K562 (cell line): ENCODE results near the gene BEX3. TPM values are rescaled to one million over a fixed set of nuclear protein-coding genes. Genes with fewer than 3 reads are reported as not detected.

ENCODE experiments used
- ATAC-seq: fragments of 200-7000 bp; cut with Tn5 transposase; 3 replicates; pipeline ENCODE4 v1.9.1; 2020; ENCODE audit warnings: moderate library complexity
- BruUV-seq: library from RNA; stranded (reverse); fragments of 400-500 nt; replicated peaks from 2 replicates; lab custom pipeline; 2021; lab: Mats Ljungman, UMichigan
- CTCF ChIA-PET: fragments of 300-600 bp; formaldehyde crosslinking; extraction: SDS; loops from one replicate; lab custom pipeline; 2021; ENCODE audit warnings: low intra/inter-chr PET ratio; lab: Yijun Ruan, JAX
- POLR2A ChIA-PET: fragments of 300-600, 350-650 bp; sonication (Branson Sonifier 250); formaldehyde crosslinking; extraction: SDS; loops from one replicate; lab custom pipeline; 2021; ENCODE audit warnings: antibody characterized with exemption, inconsistent platforms; lab: Yijun Ruan, JAX
- DNase-seq, 4 experiments: peaks; one replicate each; pipeline versions ENCODE4 v3.0.0 to v3.0.0-alpha.2; 2011 to 2018; ENCODE audit warnings: low spot score in 3 of 4, mixed read lengths in 3 of 4; ENCODE audit errors: extremely low read depth in 1 of 4
- FAIRE-seq: peaks from 2 replicates; lab custom pipeline; 2011; peaks lifted over from hg19 to GRCh38; lab: Jason Lieb, UNC
- H2AFZ ChIP-seq: 2 replicates; pipeline ENCODE4 v1.6.0; 2011; ENCODE audit warnings: low read depth, low read length, control low read depth, inconsistent platforms
- H3K27ac ChIP-seq: fragments of 200-600 bp; 3 replicates; pipeline ENCODE4 v1.8.0; 2011; ENCODE audit warnings: low read depth, mild to moderate bottlenecking, control low read depth, inconsistent platforms, low read length, moderate library complexity, mixed read lengths; ENCODE audit errors: extremely low read depth
- H3K27me3 ChIP-seq, 2 experiments: fragments of 300-600 bp in 1 of 2; 2 replicates in 1 of 2; 3 replicates in 1 of 2; pipeline versions ENCODE4 v1.6.0 to v1.8.0; 2011; ENCODE audit warnings: inconsistent platforms in 2 of 2, low read length in 2 of 2, mild to moderate bottlenecking in 1 of 2, mixed read lengths in 1 of 2, moderate library complexity in 1 of 2; ENCODE audit not compliant: control insufficient read depth in 2 of 2, insufficient read depth in 2 of 2
- H3K36me3 ChIP-seq: fragments of 300-600 bp; 3 replicates; pipeline ENCODE4 v1.8.0; 2011; ENCODE audit warnings: mild to moderate bottlenecking, low read length, inconsistent platforms; ENCODE audit not compliant: control insufficient read depth, insufficient read depth
- H3K4me1 ChIP-seq, 2 experiments: fragments of 200-600 bp in 1 of 2; replicated peaks in 1 of 2; 2 replicates in 1 of 2; 3 replicates in 1 of 2; pipeline versions ENCODE4 v1.5.1 to v1.8.0; 2011; ENCODE audit warnings: inconsistent platforms in 2 of 2, low read length in 2 of 2, mild to moderate bottlenecking in 1 of 2, mixed read lengths in 1 of 2, moderate library complexity in 1 of 2; ENCODE audit not compliant: control insufficient read depth in 2 of 2, insufficient read depth in 2 of 2
- H3K4me2 ChIP-seq: 2 replicates; pipeline ENCODE4 v1.6.1; 2011; ENCODE audit warnings: low read length, control low read depth, inconsistent platforms, mixed read lengths; ENCODE audit not compliant: insufficient read depth
- H3K4me3 ChIP-seq: fragments of 200-600 bp; sonication (generic), shearing (Covaris generic); 2 replicates; pipeline ENCODE4 v1.5.1; 2016; ENCODE audit warnings: control low read depth, inconsistent platforms
- H3K79me2 ChIP-seq: fragments of 200-600 bp; 3 replicates; pipeline ENCODE4 v1.8.0; 2011; ENCODE audit warnings: low read length, inconsistent platforms; ENCODE audit not compliant: control insufficient read depth, insufficient read depth
- H3K9ac ChIP-seq, 2 experiments: 2 replicates each; pipeline versions ENCODE4 v1.6.0 to v1.6.1; 2011; ENCODE audit warnings: low read depth in 2 of 2, low read length in 2 of 2, control low read depth in 1 of 2, inconsistent platforms in 1 of 2, mild to moderate bottlenecking in 1 of 2, mixed read lengths in 1 of 2; ENCODE audit not compliant: insufficient read depth in 1 of 2
- H3K9me1 ChIP-seq: one replicate; pipeline ENCODE4 v1.6.0; 2011; ENCODE audit warnings: inconsistent platforms, mild to moderate bottlenecking, low read length, moderate library complexity; ENCODE audit not compliant: control insufficient read depth, insufficient read depth
- H3K9me3 ChIP-seq: replicated peaks from 2 replicates; pipeline ENCODE4 v1.5.1; 2011; ENCODE audit warnings: low read depth, low read length, inconsistent platforms; ENCODE audit not compliant: control insufficient read depth, insufficient read depth
- H4K20me1 ChIP-seq: replicated peaks from 2 replicates; pipeline ENCODE4 v1.6.1; 2011; ENCODE audit warnings: low read length, inconsistent platforms, mixed read lengths; ENCODE audit not compliant: control insufficient read depth, insufficient read depth
- CSDE1 ChIP-seq, 2 experiments: fragments of 450-650 bp; IDR thresholded peaks; 2 replicates each; pipeline ENCODE4 v1.6.1; 2016; ENCODE audit warnings: mild to moderate bottlenecking in 1 of 2
- GATAD2A ChIP-seq: fragments of 450-650 bp; IDR thresholded peaks from 2 replicates; pipeline ENCODE4 v1.6.1; 2017
- HNRNPL ChIP-seq: fragments of 200-400 bp; formaldehyde crosslinking; IDR thresholded peaks from 2 replicates; pipeline ENCODE4 v1.6.1; 2017; ENCODE audit warnings: low read depth, mild to moderate bottlenecking, low read length
- POLR2AphosphoS2 ChIP-seq: IDR thresholded peaks from 2 replicates; pipeline ENCODE4 v1.6.1; 2012; ENCODE audit warnings: low read length, improper control_type of control experiment
- SRSF3 ChIP-seq: fragments of 200-400 bp; formaldehyde crosslinking; IDR thresholded peaks from 2 replicates; pipeline ENCODE4 v1.6.1; 2016; ENCODE audit warnings: mild to moderate bottlenecking, low read length, moderate library complexity; ENCODE audit not compliant: insufficient read depth
- TEAD1 ChIP-seq, 2 experiments: fragments of 450-650 bp in 1 of 2; sonication (generic) in 1 of 2; formaldehyde crosslinking; IDR thresholded peaks; 2 replicates each; pipeline versions ENCODE4 v1.4.0 to v1.8.0; 2020 to 2022; ENCODE audit warnings: mild to moderate bottlenecking in 2 of 2, missing genetic modification reagents in 1 of 2
- ZNF175 ChIP-seq: fragments of 200-800 bp; sonication (Bioruptor generic); IDR thresholded peaks from 2 replicates; pipeline ENCODE4 v1.6.1; 2016; ENCODE audit warnings: low read depth, mild to moderate bottlenecking, missing genetic modification characterization, missing compliant biosample characterization
- ZNF778 ChIP-seq: fragments of 450-650 bp; formaldehyde crosslinking; IDR thresholded peaks from 2 replicates; pipeline ENCODE4 v1.4.0; 2020; ENCODE audit warnings: mild to moderate bottlenecking, moderate library complexity
- WGBS: fragments of 100-300 bp; shearing (Covaris generic); methylation state at CpG from one replicate; pipeline ENCODE4 v1.1.6; 2016; ENCODE audit warnings: low coverage, mixed read lengths; ENCODE audit not compliant: insufficient coverage; ENCODE audit errors: missing lambda C conversion rate; 5-methylcytosine and 5-hydroxymethylcytosine counted together
- in situ Hi-C: fragments of 300-500 bp; cut with MboI; formaldehyde crosslinking; loops from 4 replicates; pipeline ENCODE4 v1.15.0; 2018; ENCODE audit warnings: inconsistent platforms, mixed read lengths
- intact Hi-C: fragments of 100-400 bp; cut with micrococcal nuclease; formaldehyde crosslinking; loops from 2 replicates; pipeline ENCODE4 v1.14.2; 2022
- polyA plus RNA-seq, 8 experiments: library from polyadenylated mRNA; depleted of rRNA in 4 of 8; stranded (reverse) in 5 of 8; unstranded in 3 of 8; fragments of >200 nt; fragmentation: Nextera tagmentation in 2 of 8; fragmentation: Illumina TruSeq in 1 of 8; extraction: Ambion mirVana in 2 of 8; extraction: Trizol in 1 of 8; gene quantifications; 2 replicates each; pipeline versions ENCODE4 v1.2.1 to v1.2.3, GENCODE V29; 2011 to 2014; ENCODE audit warnings: inconsistent platforms in 1 of 8, missing spikeins in 1 of 8
- total RNA-seq, 7 experiments: library from RNA; depleted of rRNA in 6 of 7; stranded (reverse); fragments of >200 nt in 6 of 7; fragmentation: Illumina TruSeq in 2 of 7; extraction: Trizol in 2 of 7; gene quantifications; 2 replicates each; pipeline versions ENCODE4 v1.2.1 to v1.2.3, GENCODE V29; 2011 to 2021; ENCODE audit warnings: low replicate concordance in 1 of 7

The BEX3 gene
- total and polyA plus RNA-seq, 9 of the 15 experiments (the other 6 are each of a cell fraction or from before 2014, with no cell fraction given): 0.21 to 0.47 TPM; not detected in 7

- no peak for TF ChIP-seq TEAD1 (CRISPR knock-in tag; IDR thresholded peaks at IDR 0.05)
- TF ChIP-seq SRSF3: no peak
- TF ChIP-seq, all 486 proteins: peak for 3
Measured at GRCh38 chrX:103369479-103369878, 6.9 kb upstream of the BEX3 start (continued).

- DNase-seq (no peak), FAIRE-seq (no peak), ATAC-seq (no peak)
- BruUV-seq: no TSS peak
- Histone ChIP-seq H3K27me3 (no peaks in the 10 kb centered on the region), H3K4me3 (no peak overlapping the region), H3K4me2 (no peak overlapping the region), H3K79me2 (no peaks in the 10 kb centered on the region), H4K20me1 (no peaks in the 10 kb centered on the region), H3K9me3 (no peaks in the 10 kb centered on the region), H3K9me1 (no peaks in the 10 kb centered on the region), H3K27ac (no peak overlapping the region), H3K9ac (no peak overlapping the region), H3K36me3 (no peaks in the 10 kb centered on the region), H2AFZ (no peak overlapping the region), H3K4me1 (no peaks in the 10 kb centered on the region; a peak in 1 of 5 replicates)
- ChIA-PET CTCF (no interaction called here), POLR2A (no interaction called here)
- intact Hi-C loops (no loop called here), in situ Hi-C loops (no loop called here)
- TF ChIP-seq ZNF778 (CRISPR knock-in tag) (no peak), ZNF175 (CRISPR knock-in tag) (no peak), CSDE1 (IDR thresholded peaks at IDR 0.05) (no peak), HNRNPL (no peak), POLR2AphosphoS2 (no peak), GATAD2A (no peak)
- 15% methylated on average over 2 of the region's 2 CpGs for WGBS
Measured at GRCh38 chrX:103372886-103373285, 3.5 kb upstream of the BEX3 start.
